Caki2 (cell line): ENCODE measurements around the gene CHCHD3. TPM values are rescaled to one million over a fixed set of nuclear protein-coding genes. Genes with fewer than 3 reads are reported as not detected.

Experiments used
- DNase-seq: peaks from one replicate; pipeline ENCODE4 v3.0.0-alpha.2; 2015; ENCODE audit warnings: low read depth
- in situ Hi-C: cut with HindIII; loops from 2 replicates; pipeline ENCODE4 v1.10.0; 2016; ENCODE audit warnings: low sequenced_read_pairs, low pct_unique_long_range_greater_than_20kb, mixed read lengths
- total RNA-seq: library from RNA; depleted of rRNA; stranded (reverse); fragments of >200 nt; shearing (Covaris generic); gene quantifications from 2 replicates; pipeline ENCODE4 v1.2.3, GENCODE V29; 2014; ENCODE audit warnings: low replicate concordance; rRNA removed

Gene CHCHD3
- 124 and 183 TPM in 2 replicates for total RNA-seq

GRCh38 chr7:133081599-133082389, at the start of gene CHCHD3:
Gene CHCHD3 (minus strand): TSS chr7:133082090. CDS start chr7:133081937, 153 bp downstream.
- DNase-seq: peak; percentile 96
- in situ Hi-C loops: no loop called here

- no peak for DNase-seq
- in situ Hi-C loops: no loop called here
These were observed 48.3 kb upstream of the CHCHD3 start for GRCh38 chr7:133130166-133130565.

- no peak for DNase-seq
- in situ Hi-C loops: no loop called here
These were observed 44.5 kb upstream of the CHCHD3 start for GRCh38 chr7:133126422-133126821.

- no peak for DNase-seq
- in situ Hi-C loops: no loop called here
These were observed 43.1 kb upstream of the CHCHD3 start for GRCh38 chr7:133124974-133125373.

GRCh38 chr7:133121175-133121844, 39.4 kb upstream of the CHCHD3 start:
- no peak for DNase-seq
- in situ Hi-C loops: no loop called here

- no peak for DNase-seq
- in situ Hi-C loops: no loop called here
These were observed 37.2 kb upstream of the CHCHD3 start for GRCh38 chr7:133119067-133119466.

GRCh38 chr7:133118261-133118660, 36.4 kb upstream of the CHCHD3 start:
- no peak for DNase-seq
- in situ Hi-C loops: no loop called here

- in situ Hi-C loops: no loop called here
- no peak for DNase-seq
These were observed 35.6 kb upstream of the CHCHD3 start for GRCh38 chr7:133117452-133117851.

GRCh38 chr7:133115596-133115995, 33.7 kb upstream of the CHCHD3 start:
- in situ Hi-C loops: no loop called here
- DNase-seq: no peak

- DNase-seq: no peak
- in situ Hi-C loops: no loop called here
These were observed 32.6 kb upstream of the CHCHD3 start for GRCh38 chr7:133114519-133114918.

GRCh38 chr7:133112976-133113375, 31.1 kb upstream of the CHCHD3 start:
- in situ Hi-C loops: no loop called here
- DNase-seq: no peak

GRCh38 chr7:133112335-133112734, 30.4 kb upstream of the CHCHD3 start:
- no peak for DNase-seq
- in situ Hi-C loops: no loop called here

GRCh38 chr7:133110312-133110711, 28.4 kb upstream of the CHCHD3 start:
- in situ Hi-C loops: no loop called here
- DNase-seq: no peak

- no peak for DNase-seq
- in situ Hi-C loops: no loop called here
These were observed 27.9 kb upstream of the CHCHD3 start for GRCh38 chr7:133109816-133110215.

- in situ Hi-C loops: no loop called here
- DNase-seq: no peak
These were observed 26.1 kb upstream of the CHCHD3 start for GRCh38 chr7:133108023-133108422.

GRCh38 chr7:133102276-133103060, 20.6 kb upstream of the CHCHD3 start:
- in situ Hi-C loops: no loop called here
- no peak for DNase-seq

GRCh38 chr7:133099633-133100286, 17.9 kb upstream of the CHCHD3 start:
- in situ Hi-C loops: no loop called here
- DNase-seq: no peak

- no peak for DNase-seq
- in situ Hi-C loops: no loop called here
These were observed 13.3 kb upstream of the CHCHD3 start for GRCh38 chr7:133095119-133095671.
